Measurements from ENCODE around the gene DLGAP1. TPM values are rescaled to one million over a fixed set of nuclear protein-coding genes. Genes with fewer than 3 reads are reported as not detected.

DLGAP1 gene
- total RNA-seq, 4 donors from 2014 or later = 0.13 to 6.2 (median 0.53) TPM

DNA sequence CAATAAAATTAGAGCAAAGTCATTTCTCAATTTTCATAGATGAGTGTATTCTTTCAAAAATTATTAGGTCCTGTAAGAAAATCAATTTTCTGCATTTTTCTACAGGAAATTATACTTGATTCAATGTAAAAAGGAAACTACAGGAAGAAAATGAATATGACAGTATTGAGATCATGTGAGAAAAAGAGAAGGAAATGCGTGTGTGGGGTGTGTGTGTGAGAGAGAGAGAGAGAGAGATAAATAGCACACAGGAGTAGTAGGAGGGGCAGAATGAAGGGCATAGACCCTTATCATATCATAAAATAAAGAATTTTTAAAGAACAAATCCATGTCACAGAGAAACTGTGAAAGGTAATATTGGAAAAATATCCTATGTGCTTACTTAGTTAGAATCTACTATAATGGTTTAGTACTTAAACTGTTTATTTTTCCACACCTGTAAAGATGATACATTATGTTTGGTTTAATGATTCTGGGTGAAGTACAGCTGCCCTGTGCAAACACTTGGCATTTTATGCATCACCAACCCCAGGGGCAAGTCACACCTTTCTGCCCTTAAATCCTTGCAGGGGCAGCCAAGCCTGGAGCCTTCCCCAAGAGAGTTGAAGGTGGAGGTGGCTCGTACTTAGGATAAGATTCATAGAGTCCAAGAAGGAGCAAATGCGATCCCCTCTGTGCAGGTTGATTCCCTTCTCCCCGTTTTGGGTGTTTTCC, 728.7 kb downstream of the DLGAP1 start:
- Histone ChIP-seq H3K4me3 (no peak overlapping the region), H3K9me3 (no peaks in the 10 kb centered on the region), H3K4me1 (peaks cover 0 to 3% of the 10 kb centered on the region in 2 donors), H3K36me3 (no peaks in the 10 kb centered on the region), H3K27ac (no peak overlapping the region), H3K27me3 (no peaks in the 10 kb centered on the region)
- no peak for ATAC-seq
- in situ Hi-C loops (cut with MboI; ENCODE audit: low sequenced_read_pairs in 4 of 4) = no loop called here
- intact Hi-C loops (cut with DNase I; ENCODE audit: low total_unique reads) = no loop called here
- TF ChIP-seq, protein P1, sequence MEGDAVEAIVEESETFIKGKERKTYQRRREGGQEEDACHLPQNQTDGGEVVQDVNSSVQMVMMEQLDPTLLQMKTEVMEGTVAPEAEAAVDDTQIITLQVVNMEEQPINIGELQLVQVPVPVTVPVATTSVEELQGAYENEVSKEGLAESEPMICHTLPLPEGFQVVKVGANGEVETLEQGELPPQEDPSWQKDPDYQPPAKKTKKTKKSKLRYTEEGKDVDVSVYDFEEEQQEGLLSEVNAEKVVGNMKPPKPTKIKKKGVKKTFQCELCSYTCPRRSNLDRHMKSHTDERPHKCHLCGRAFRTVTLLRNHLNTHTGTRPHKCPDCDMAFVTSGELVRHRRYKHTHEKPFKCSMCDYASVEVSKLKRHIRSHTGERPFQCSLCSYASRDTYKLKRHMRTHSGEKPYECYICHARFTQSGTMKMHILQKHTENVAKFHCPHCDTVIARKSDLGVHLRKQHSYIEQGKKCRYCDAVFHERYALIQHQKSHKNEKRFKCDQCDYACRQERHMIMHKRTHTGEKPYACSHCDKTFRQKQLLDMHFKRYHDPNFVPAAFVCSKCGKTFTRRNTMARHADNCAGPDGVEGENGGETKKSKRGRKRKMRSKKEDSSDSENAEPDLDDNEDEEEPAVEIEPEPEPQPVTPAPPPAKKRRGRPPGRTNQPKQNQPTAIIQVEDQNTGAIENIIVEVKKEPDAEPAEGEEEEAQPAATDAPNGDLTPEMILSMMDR (IDR thresholded peaks at IDR 0.05 in 4 of 5, conservative IDR thresholded peaks at IDR 0.05 in 1 of 5) = no peak
- no peak for TF ChIP-seq POLR2A (IDR thresholded peaks at IDR 0.05)
- DNase-seq = no peak

- Histone ChIP-seq H3K4me1 (peaks cover 0 to 3% of the 10 kb centered on the region in 2 donors), H3K36me3 (no peaks in the 10 kb centered on the region), H3K27me3 (no peaks in the 10 kb centered on the region), H3K9me3 (no peaks in the 10 kb centered on the region), H3K4me3 (no peak overlapping the region), H3K27ac (no peak overlapping the region)
- no peak for TF ChIP-seq POLR2A (IDR thresholded peaks at IDR 0.05)
- TF ChIP-seq, protein P1 (IDR thresholded peaks at IDR 0.05 in 4 of 5, conservative IDR thresholded peaks at IDR 0.05 in 1 of 5) = no peak
- intact Hi-C loops (cut with DNase I; ENCODE audit: low total_unique reads) = no loop called here
- in situ Hi-C loops (cut with MboI; ENCODE audit: low sequenced_read_pairs in 4 of 4) = no loop called here
- DNase-seq = no peak
- no peak for ATAC-seq
These were observed 730.0 kb downstream of the DLGAP1 start for GRCh38 chr18:3725115-3725514.

DNA sequence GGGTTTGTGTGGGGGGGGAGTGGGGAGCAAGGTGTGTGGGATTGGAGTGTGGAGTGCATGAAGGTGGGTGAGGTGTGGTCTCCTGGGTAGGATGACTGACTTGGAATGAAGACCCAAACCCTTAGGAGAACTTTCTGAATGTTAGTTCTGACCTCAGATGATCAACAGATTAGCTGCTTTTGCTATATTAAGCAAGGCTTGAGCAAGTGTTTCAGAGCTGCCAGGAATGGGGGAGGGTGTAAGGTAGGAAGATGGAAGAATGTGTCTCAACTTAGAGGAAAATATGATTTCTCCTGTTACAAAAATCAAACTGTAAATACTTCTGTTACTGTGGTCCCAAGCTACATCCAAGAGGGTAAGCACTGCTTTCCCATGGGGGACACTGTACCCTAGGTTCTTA, 731.6 kb downstream of the DLGAP1 start:
- Histone ChIP-seq H3K4me3 (no peak overlapping the region), H3K4me1 (peaks cover 0 to 3% of the 10 kb centered on the region in 2 donors), H3K36me3 (no peaks in the 10 kb centered on the region), H3K9me3 (no peaks in the 10 kb centered on the region), H3K27ac (no peak overlapping the region), H3K27me3 (no peaks in the 10 kb centered on the region)
- DNase-seq (no peak), ATAC-seq (no peak)
- no peak for TF ChIP-seq POLR2A (IDR thresholded peaks at IDR 0.05)
- TF ChIP-seq, protein P1 (IDR thresholded peaks at IDR 0.05 in 4 of 5, conservative IDR thresholded peaks at IDR 0.05 in 1 of 5) = no peak
- in situ Hi-C loops (cut with MboI; ENCODE audit: low sequenced_read_pairs in 4 of 4) (no loop called here), intact Hi-C loops (cut with DNase I; ENCODE audit: low total_unique reads) (no loop called here)

DNA sequence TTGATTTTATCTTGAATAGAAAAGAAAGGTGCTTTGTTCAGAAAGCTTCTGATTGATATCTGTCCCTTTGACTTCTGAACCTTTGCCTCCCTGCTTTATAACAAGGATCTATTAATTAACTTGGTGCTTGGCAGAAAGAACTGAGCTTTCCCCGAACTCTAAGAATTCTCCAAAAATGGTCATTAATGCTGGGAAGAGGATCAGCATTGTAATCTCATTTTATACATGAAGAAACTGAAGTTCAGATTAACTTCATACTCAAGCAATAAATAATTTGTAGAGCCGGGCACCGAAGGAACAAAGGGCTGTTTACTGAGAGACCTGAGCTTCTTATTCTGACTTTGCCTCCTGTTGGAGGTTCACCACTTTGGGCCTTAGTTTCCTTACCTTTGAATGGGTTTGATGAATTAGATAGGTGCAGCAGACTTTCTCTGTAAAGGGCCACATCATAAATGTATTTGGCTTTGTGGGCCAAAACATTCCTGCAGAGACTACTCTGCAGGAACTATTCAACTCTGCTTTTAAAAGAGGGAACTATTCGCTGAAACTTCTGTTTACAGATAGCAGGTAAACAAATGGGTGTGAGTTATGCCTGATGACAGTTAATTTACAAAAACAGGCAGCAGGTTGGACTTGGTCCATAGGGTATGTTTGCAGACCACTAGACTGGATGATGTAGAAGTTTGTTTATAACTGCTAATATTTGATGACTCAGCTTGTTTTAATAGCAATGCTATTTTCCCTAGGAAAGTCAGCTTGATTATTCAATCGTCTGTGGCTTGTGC, 732.3 kb downstream of the DLGAP1 start:
- H3K4me3 ChIP-seq = no peak overlapping the region
- no peak for DNase-seq
- no peaks in the 10 kb centered on the region for H3K36me3 ChIP-seq
- H3K27me3 ChIP-seq = no peaks in the 10 kb centered on the region
- intact Hi-C loops (cut with DNase I; ENCODE audit: low total_unique reads) = no loop called here
- peaks cover 0 to 3% of the 10 kb centered on the region in 2 donors for H3K4me1 ChIP-seq
- ATAC-seq = no peak
- no peak overlapping the region for H3K27ac ChIP-seq
- H3K9me3 ChIP-seq = no peaks in the 10 kb centered on the region
- TF ChIP-seq POLR2A (IDR thresholded peaks at IDR 0.05) = no peak
- TF ChIP-seq, protein P1 (IDR thresholded peaks at IDR 0.05 in 4 of 5, conservative IDR thresholded peaks at IDR 0.05 in 1 of 5) = no peak
- in situ Hi-C loops (cut with MboI; ENCODE audit: low sequenced_read_pairs in 4 of 4) = no loop called here
